Hepatocyte (in vitro differentiated cells): ENCODE data around the gene SHISAL2A.

Experiments
- CTCF ChIP-seq: fragments of 200-600 bp; sonication (generic); IDR thresholded peaks from 2 replicates; pipeline ENCODE4 v1.5.1; 2016; ENCODE audit warnings: antibody characterized with exemption, mild to moderate bottlenecking; ENCODE audit not compliant: poor library complexity
- EZH2 ChIP-seq: fragments of 200-600 bp; sonication (generic); IDR thresholded peaks from 2 replicates; pipeline ENCODE4 v1.6.1; 2016; ENCODE audit warnings: antibody characterized with exemption, mild to moderate bottlenecking, borderline replicate concordance

DNA sequence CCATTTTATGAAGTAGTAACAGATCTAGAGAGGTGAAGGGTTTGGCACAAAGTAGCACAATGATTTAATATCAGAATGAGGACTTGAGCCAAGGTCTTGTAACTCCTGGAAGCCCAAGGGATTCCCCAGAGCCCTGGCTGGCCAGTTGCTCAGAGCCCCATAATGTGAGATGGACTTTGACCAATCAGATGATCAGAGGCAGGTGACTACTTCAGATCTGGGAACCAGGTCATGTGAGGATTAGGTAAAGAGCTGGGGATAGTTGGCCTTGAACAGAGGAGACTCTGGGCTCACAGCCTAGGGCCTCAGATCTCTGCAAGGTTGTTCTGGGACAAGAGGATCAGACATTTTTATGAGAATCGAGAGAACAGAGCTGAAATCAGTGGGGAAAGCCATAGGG lies 18.9 kb downstream of the SHISAL2A start:
- TF ChIP-seq EZH2 (no peak), CTCF (no peak)
